HT-29 (cell line): ENCODE results near the gene DVL1. TPM values are rescaled to one million over a fixed set of nuclear protein-coding genes. Genes with fewer than 3 reads are reported as not detected.
"Not testable (repeated sequence)": the region's sequence is repeated elsewhere in the genome, so short reads cannot be mapped to it uniquely, and the experiment has no call there.

Experiments
- DNase-seq: peaks from one replicate; pipeline ENCODE4 v3.0.0-alpha.2; 2015; ENCODE audit warnings: low spot score
- total RNA-seq: library from RNA; depleted of rRNA; stranded (reverse); fragments of >200 nt; shearing (Covaris generic); gene quantifications from 2 replicates; pipeline ENCODE4 v1.2.3, GENCODE V29; 2014

Gene DVL1
- total RNA-seq, 1 experiment from 2014 or later, result 246 TPM

GRCh38 chr1:1373815-1374588 is 24.8 kb upstream of the DVL1 start:
- no peak for DNase-seq

- no peak for DNase-seq
Measured at GRCh38 chr1:1373051-1373814, 24.0 kb upstream of the DVL1 start.

GRCh38 chr1:1371746-1372711 is 22.8 kb upstream of the DVL1 start:
- peak; percentile 71 for DNase-seq

- no peak for DNase-seq
Measured at GRCh38 chr1:1371364-1371745, 22.1 kb upstream of the DVL1 start.

GRCh38 chr1:1370771-1371300 is 21.6 kb upstream of the DVL1 start:
- no peak for DNase-seq

GRCh38 chr1:1370094-1370493 is 20.9 kb upstream of the DVL1 start:
- DNase-seq, result not testable (repeated sequence)

GRCh38 chr1:1367315-1367714 is 18.1 kb upstream of the DVL1 start:
- no peak for DNase-seq

- DNase-seq, result no peak
Measured at GRCh38 chr1:1366699-1367066, 17.5 kb upstream of the DVL1 start.

GRCh38 chr1:1365875-1366698 is 16.9 kb upstream of the DVL1 start:
- DNase-seq, result no peak

- peak; percentile 35 for DNase-seq
Measured at GRCh38 chr1:1364266-1364665, 15.0 kb upstream of the DVL1 start.

GRCh38 chr1:1361982-1362423 is 12.8 kb upstream of the DVL1 start:
- DNase-seq, result no peak

GRCh38 chr1:1361233-1361981 is 12.2 kb upstream of the DVL1 start:
- no peak for DNase-seq

GRCh38 chr1:1360506-1361169 is 11.4 kb upstream of the DVL1 start:
- DNase-seq, result no peak

- DNase-seq, result no peak
Measured at GRCh38 chr1:1359664-1360468, 10.6 kb upstream of the DVL1 start.

GRCh38 chr1:1359308-1359663 is 10.1 kb upstream of the DVL1 start:
- no peak for DNase-seq

- no peak for DNase-seq
Measured at GRCh38 chr1:1358433-1359271, 9.4 kb upstream of the DVL1 start, which contains the start of gene MXRA8. Gene MXRA8 (minus strand): TSS chr1:1358555. CDS start chr1:1358504, 51 bp downstream.

- DNase-seq, result no peak
Measured at GRCh38 chr1:1357871-1358432, 8.7 kb upstream of the DVL1 start.
